ENCODE results near the gene MLH3.
"Not testable (repeated sequence)": the region's sequence is repeated elsewhere in the genome, so short reads cannot be mapped to it uniquely, and the experiment has no call there.

Gene MLH3

GRCh38 chr14:75010472-75011093, 40.7 kb downstream of the MLH3 start:
- peaks cover 54% of the 10 kb centered on the region for H3K36me3 Mint-ChIP-seq (ENCODE audit: insufficient read depth)
- H3K27ac Mint-ChIP-seq = peak overlapping the region in 1 of 2 donors; percentile 51
- no peaks in the 10 kb centered on the region for H3K27me3 Mint-ChIP-seq
- ATAC-seq (replicated peaks) (no peak), DNase-seq (no peak)
- no peak overlapping the region for H3K4me3 Mint-ChIP-seq
- no peaks in the 10 kb centered on the region for H3K9me3 Mint-ChIP-seq
- H3K4me1 Mint-ChIP-seq (ENCODE audit: low read depth in 2 of 2) = peaks cover 11 to 21% of the 10 kb centered on the region in 2 donors

GRCh38 chr14:75009176-75009575, 42.1 kb downstream of the MLH3 start:
- no peak overlapping the region for H3K4me3 Mint-ChIP-seq
- H3K4me1 Mint-ChIP-seq (ENCODE audit: low read depth in 2 of 2) = peaks cover 21 to 34% of the 10 kb centered on the region in 2 donors
- H3K27me3 Mint-ChIP-seq = no peaks in the 10 kb centered on the region
- H3K36me3 Mint-ChIP-seq (ENCODE audit: insufficient read depth) = peaks cover 50% of the 10 kb centered on the region
- no peak for ATAC-seq (replicated peaks)
- no peaks in the 10 kb centered on the region for H3K9me3 Mint-ChIP-seq
- peak overlapping the region; percentile 53 to 82 for H3K27ac Mint-ChIP-seq
- DNase-seq = no peak

- Mint-ChIP-seq H3K4me1 (ENCODE audit: low read depth in 2 of 2) (peaks cover 36 to 42% of the 10 kb centered on the region in 2 donors), H3K27me3 (no peaks in the 10 kb centered on the region), H3K27ac (peak overlapping the region; percentile 22 to 73), H3K36me3 (ENCODE audit: insufficient read depth) (peaks cover 62% of the 10 kb centered on the region), H3K9me3 (no peaks in the 10 kb centered on the region), H3K4me3 (peak overlapping the region; percentile 0 to 8)
- DNase-seq (no peak), ATAC-seq (replicated peaks) (no peak)
These were observed 45.9 kb downstream of the MLH3 start for GRCh38 chr14:75005357-75005756.

GRCh38 chr14:75003250-75004027, 47.8 kb downstream of the MLH3 start:
- DNase-seq = no peak
- H3K27ac Mint-ChIP-seq = peak overlapping the region; percentile 97

GRCh38 chr14:75002392-75003249, 48.6 kb downstream of the MLH3 start, which contains the start of gene EIF2B2:
EIF2B2 (plus strand) TSS chr14:75002921; CDS start chr14:75002991, 70 bp downstream.
- peaks cover 31 to 37% of the 10 kb centered on the region in 2 donors for H3K4me1 Mint-ChIP-seq (ENCODE audit: low read depth in 2 of 2)
- peak within 1 kb of the TSS; percentile 81 to 89 for H3K4me3 Mint-ChIP-seq
- H3K27me3 Mint-ChIP-seq = no peaks in the 10 kb centered on the region
- H3K9me3 Mint-ChIP-seq = no peaks in the 10 kb centered on the region
- peaks cover 46% of the 10 kb centered on the region for H3K36me3 Mint-ChIP-seq (ENCODE audit: insufficient read depth)
- peak; percentile 99 for DNase-seq
- ATAC-seq (replicated peaks) = peak; percentile 93
- peak within 1 kb of the TSS; percentile 97 for H3K27ac Mint-ChIP-seq

More at GRCh38 chr14:75003250-75004027, 47.8 kb downstream of the MLH3 start:
- H3K36me3 Mint-ChIP-seq (ENCODE audit: insufficient read depth) = peaks cover 53% of the 10 kb centered on the region
- peaks cover 33 to 41% of the 10 kb centered on the region in 2 donors for H3K4me1 Mint-ChIP-seq (ENCODE audit: low read depth in 2 of 2)
- no peaks in the 10 kb centered on the region for H3K9me3 Mint-ChIP-seq
- H3K27me3 Mint-ChIP-seq = no peaks in the 10 kb centered on the region
- no peak for ATAC-seq (replicated peaks)
- peak overlapping the region; percentile 81 to 89 for H3K4me3 Mint-ChIP-seq

GRCh38 chr14:75001899-75002298, 49.4 kb downstream of the MLH3 start:
- H3K36me3 Mint-ChIP-seq (ENCODE audit: insufficient read depth) = peaks cover 39% of the 10 kb centered on the region
- ATAC-seq (replicated peaks) (no peak), DNase-seq (no peak)
- peaks cover 31 to 37% of the 10 kb centered on the region in 2 donors for H3K4me1 Mint-ChIP-seq (ENCODE audit: low read depth in 2 of 2)
- H3K27ac Mint-ChIP-seq = peak overlapping the region; percentile 97
- no peaks in the 10 kb centered on the region for H3K9me3 Mint-ChIP-seq
- peak overlapping the region; percentile 81 to 89 for H3K4me3 Mint-ChIP-seq
- H3K27me3 Mint-ChIP-seq = no peaks in the 10 kb centered on the region

GRCh38 chr14:75001261-75001660, 50.0 kb downstream of the MLH3 start:
- DNase-seq (no peak), ATAC-seq (replicated peaks) (no peak)
- Mint-ChIP-seq H3K9me3 (no peaks in the 10 kb centered on the region), H3K4me1 (ENCODE audit: low read depth in 2 of 2) (peaks cover 31 to 37% of the 10 kb centered on the region in 2 donors), H3K27me3 (no peaks in the 10 kb centered on the region), H3K36me3 (ENCODE audit: insufficient read depth) (peaks cover 34% of the 10 kb centered on the region), H3K4me3 (no peak overlapping the region), H3K27ac (peak overlapping the region; percentile 97)

GRCh38 chr14:74995781-74996180, 55.5 kb downstream of the MLH3 start:
- H3K27ac Mint-ChIP-seq; H3K4me1 Mint-ChIP-seq (ENCODE audit: low read depth in 2 of 2); H3K4me3 Mint-ChIP-seq; H3K36me3 Mint-ChIP-seq (ENCODE audit: insufficient read depth); H3K9me3 Mint-ChIP-seq; DNase-seq; H3K27me3 Mint-ChIP-seq; ATAC-seq (replicated peaks): not testable (repeated sequence)

GRCh38 chr14:74994182-74994581, 57.1 kb downstream of the MLH3 start:
- not testable (repeated sequence) for DNase-seq; ATAC-seq (replicated peaks)
- H3K27me3 Mint-ChIP-seq = peaks cover 0 to 14% of the 10 kb centered on the region in 2 donors

GRCh38 chr14:74988993-74989392, 62.3 kb downstream of the MLH3 start:
- H3K4me3 Mint-ChIP-seq = no peak overlapping the region
- H3K9me3 Mint-ChIP-seq = no peaks in the 10 kb centered on the region
- peaks cover 0 to 14% of the 10 kb centered on the region in 2 donors for H3K27me3 Mint-ChIP-seq
- ATAC-seq (replicated peaks) (no peak), DNase-seq (no peak)
- no peaks in the 10 kb centered on the region for H3K4me1 Mint-ChIP-seq (ENCODE audit: low read depth in 2 of 2)
- H3K36me3 Mint-ChIP-seq (ENCODE audit: insufficient read depth) = no peaks in the 10 kb centered on the region
- no peak overlapping the region for H3K27ac Mint-ChIP-seq

More at GRCh38 chr14:74994182-74994581, 57.1 kb downstream of the MLH3 start:
- H3K4me1 Mint-ChIP-seq (ENCODE audit: low read depth in 2 of 2); H3K27ac Mint-ChIP-seq; H3K36me3 Mint-ChIP-seq (ENCODE audit: insufficient read depth); H3K9me3 Mint-ChIP-seq; H3K4me3 Mint-ChIP-seq: not testable (repeated sequence)

GRCh38 chr14:74988131-74988530, 63.1 kb downstream of the MLH3 start:
- Mint-ChIP-seq H3K27ac (no peak overlapping the region), H3K27me3 (peaks cover 0 to 14% of the 10 kb centered on the region in 2 donors), H3K9me3 (no peaks in the 10 kb centered on the region), H3K4me3 (no peak overlapping the region), H3K36me3 (ENCODE audit: insufficient read depth) (no peaks in the 10 kb centered on the region), H3K4me1 (ENCODE audit: low read depth in 2 of 2) (no peaks in the 10 kb centered on the region)
- no peak for DNase-seq
- ATAC-seq (replicated peaks) = no peak

- no peaks in the 10 kb centered on the region for H3K9me3 Mint-ChIP-seq
- H3K27me3 Mint-ChIP-seq = peaks cover 0 to 9% of the 10 kb centered on the region in 2 donors
- ATAC-seq (replicated peaks) (no peak), DNase-seq (no peak)
- H3K4me1 Mint-ChIP-seq (ENCODE audit: low read depth in 2 of 2) = no peaks in the 10 kb centered on the region
- H3K4me3 Mint-ChIP-seq = no peak overlapping the region
- H3K36me3 Mint-ChIP-seq (ENCODE audit: insufficient read depth) = no peaks in the 10 kb centered on the region
- H3K27ac Mint-ChIP-seq = no peak overlapping the region
These were observed 65.5 kb downstream of the MLH3 start for GRCh38 chr14:74985806-74986205.

- H3K4me3 Mint-ChIP-seq = no peak overlapping the region
- no peaks in the 10 kb centered on the region for H3K36me3 Mint-ChIP-seq (ENCODE audit: insufficient read depth)
- ATAC-seq (replicated peaks) (no peak), DNase-seq (no peak)
- no peaks in the 10 kb centered on the region for H3K4me1 Mint-ChIP-seq (ENCODE audit: low read depth in 2 of 2)
- H3K9me3 Mint-ChIP-seq = no peaks in the 10 kb centered on the region
- peaks cover 0 to 1% of the 10 kb centered on the region in 2 donors for H3K27me3 Mint-ChIP-seq
- H3K27ac Mint-ChIP-seq = peak overlapping the region in 1 of 2 donors; percentile 65
These were observed 66.3 kb downstream of the MLH3 start for GRCh38 chr14:74985028-74985310.
